Measurements from ENCODE around the gene SPATA45.

Gene SPATA45

GRCh38 chr1:212791676-212792395 is 55.6 kb downstream of the SPATA45 start, which contains the start of the genes NSL1 and TATDN3:
Gene NSL1, minus strand, starts transcription at chr1:212791777. Its CDS starts 14 bp downstream, at chr1:212791763.
Gene TATDN3, plus strand, starts transcription at chr1:212791894. Its CDS starts 28 bp downstream, at chr1:212791922.
- Histone ChIP-seq H3K4me3 (ENCODE audit: low read length) (peak within 1 kb of the TSS; percentile 83), H3K9ac (ENCODE audit: low read length) (peak within 1 kb of the TSS; percentile 95), H3K4me1 (ENCODE audit: control insufficient read depth, insufficient read depth, low read length) (peaks cover 11% of the 10 kb centered on the region), H3K27me3 (ENCODE audit: control insufficient read depth, insufficient read depth, low read length) (no peaks in the 10 kb centered on the region), H3K36me3 (ENCODE audit: control insufficient read depth, insufficient read depth, low read length) (no peaks in the 10 kb centered on the region), H3K9me3 (ENCODE audit: control insufficient read depth, low read length) (no peaks in the 10 kb centered on the region)

- H3K36me3 ChIP-seq (ENCODE audit: control insufficient read depth, insufficient read depth, low read length) = no peaks in the 10 kb centered on the region
- H3K9ac ChIP-seq (ENCODE audit: low read length) = peak overlapping the region; percentile 95
- peaks cover 11% of the 10 kb centered on the region for H3K4me1 ChIP-seq (ENCODE audit: control insufficient read depth, insufficient read depth, low read length)
- no peaks in the 10 kb centered on the region for H3K27me3 ChIP-seq (ENCODE audit: control insufficient read depth, insufficient read depth, low read length)
- peak overlapping the region; percentile 83 for H3K4me3 ChIP-seq (ENCODE audit: low read length)
- no peaks in the 10 kb centered on the region for H3K9me3 ChIP-seq (ENCODE audit: control insufficient read depth, low read length)
Measured at GRCh38 chr1:212791261-212791675, 56.2 kb downstream of the SPATA45 start.

GRCh38 chr1:212785871-212786270 is 61.6 kb downstream of the SPATA45 start:
- H3K36me3 ChIP-seq (ENCODE audit: control insufficient read depth, insufficient read depth, low read length) = no peaks in the 10 kb centered on the region
- H3K4me3 ChIP-seq (ENCODE audit: low read length) = no peak overlapping the region
- H3K9me3 ChIP-seq (ENCODE audit: control insufficient read depth, low read length) = no peaks in the 10 kb centered on the region
- H3K9ac ChIP-seq (ENCODE audit: low read length) = no peak overlapping the region
- no peaks in the 10 kb centered on the region for H3K4me1 ChIP-seq (ENCODE audit: control insufficient read depth, insufficient read depth, low read length)
- no peaks in the 10 kb centered on the region for H3K27me3 ChIP-seq (ENCODE audit: control insufficient read depth, insufficient read depth, low read length)

GRCh38 chr1:212783976-212784375 is 63.5 kb downstream of the SPATA45 start:
- no peaks in the 10 kb centered on the region for H3K4me1 ChIP-seq (ENCODE audit: control insufficient read depth, insufficient read depth, low read length)
- H3K27me3 ChIP-seq (ENCODE audit: control insufficient read depth, insufficient read depth, low read length) = no peaks in the 10 kb centered on the region
- H3K9me3 ChIP-seq (ENCODE audit: control insufficient read depth, low read length) = no peaks in the 10 kb centered on the region
- no peak overlapping the region for H3K4me3 ChIP-seq (ENCODE audit: low read length)
- no peaks in the 10 kb centered on the region for H3K36me3 ChIP-seq (ENCODE audit: control insufficient read depth, insufficient read depth, low read length)
- H3K9ac ChIP-seq (ENCODE audit: low read length) = no peak overlapping the region

- Histone ChIP-seq H3K4me3 (ENCODE audit: low read length) (no peak overlapping the region), H3K27me3 (ENCODE audit: control insufficient read depth, insufficient read depth, low read length) (no peaks in the 10 kb centered on the region), H3K36me3 (ENCODE audit: control insufficient read depth, insufficient read depth, low read length) (no peaks in the 10 kb centered on the region), H3K9ac (ENCODE audit: low read length) (no peak overlapping the region), H3K9me3 (ENCODE audit: control insufficient read depth, low read length) (no peaks in the 10 kb centered on the region), H3K4me1 (ENCODE audit: control insufficient read depth, insufficient read depth, low read length) (no peaks in the 10 kb centered on the region)
Measured at GRCh38 chr1:212782422-212783154, 64.9 kb downstream of the SPATA45 start.

GRCh38 chr1:212781225-212781624 is 66.2 kb downstream of the SPATA45 start:
- Histone ChIP-seq H3K4me3 (ENCODE audit: low read length) (no peak overlapping the region), H3K9ac (ENCODE audit: low read length) (no peak overlapping the region), H3K4me1 (ENCODE audit: control insufficient read depth, insufficient read depth, low read length) (no peaks in the 10 kb centered on the region), H3K36me3 (ENCODE audit: control insufficient read depth, insufficient read depth, low read length) (no peaks in the 10 kb centered on the region), H3K9me3 (ENCODE audit: control insufficient read depth, low read length) (no peaks in the 10 kb centered on the region), H3K27me3 (ENCODE audit: control insufficient read depth, insufficient read depth, low read length) (no peaks in the 10 kb centered on the region)

- H3K4me3 ChIP-seq (ENCODE audit: low read length) = no peak overlapping the region
- H3K36me3 ChIP-seq (ENCODE audit: control insufficient read depth, insufficient read depth, low read length) = no peaks in the 10 kb centered on the region
- H3K9ac ChIP-seq (ENCODE audit: low read length) = no peak overlapping the region
- H3K4me1 ChIP-seq (ENCODE audit: control insufficient read depth, insufficient read depth, low read length) = no peaks in the 10 kb centered on the region
- H3K9me3 ChIP-seq (ENCODE audit: control insufficient read depth, low read length) = no peaks in the 10 kb centered on the region
- H3K27me3 ChIP-seq (ENCODE audit: control insufficient read depth, insufficient read depth, low read length) = no peaks in the 10 kb centered on the region
Measured at GRCh38 chr1:212780759-212781158, 66.7 kb downstream of the SPATA45 start.

Measured in mucosa of stomach (tissue), 1 donor.